ENCODE data around the gene FOXP3.

The FOXP3 gene

DNA sequence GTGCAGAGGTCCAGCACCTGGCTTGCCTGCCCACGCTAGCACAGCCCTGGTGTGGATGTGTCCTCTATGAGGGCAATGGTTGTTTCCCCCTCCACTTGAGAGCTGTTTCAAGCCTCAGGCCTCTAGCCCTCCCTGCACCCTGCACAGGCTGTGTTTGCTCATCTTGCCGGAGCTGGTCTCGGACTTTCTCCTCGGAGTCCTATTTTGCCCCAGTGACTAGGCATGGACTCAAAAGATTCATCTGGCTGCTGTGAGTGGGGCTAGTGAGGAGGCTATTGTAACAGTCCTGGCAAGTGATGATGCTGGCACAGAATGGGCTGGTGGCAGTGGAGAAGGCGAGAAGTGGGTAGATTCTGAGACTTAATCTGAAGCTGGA, 5.8 kb downstream of the FOXP3 start:
- H2BK120ac ChIP-seq (ENCODE audit: low read depth, low read length), result peak overlapping the region; percentile 19
- H2BK5ac ChIP-seq (ENCODE audit: low read depth, low read length, poor library complexity, severe bottlenecking), result no peak overlapping the region
- H2BK15ac ChIP-seq (ENCODE audit: low read depth, poor library complexity, severe bottlenecking), result no peak overlapping the region
- H3K18ac ChIP-seq (ENCODE audit: low read depth in 1 of 2, low read length in 2 of 2), result no peak overlapping the region
- H3K27ac ChIP-seq (ENCODE audit: low read length, poor library complexity, severe bottlenecking), result no peak overlapping the region
- no peak overlapping the region for H2BK12ac ChIP-seq (ENCODE audit: low read length in 2 of 2)
- no peak overlapping the region for H2AFZ ChIP-seq (ENCODE audit: low read depth, low read length)
- no peak overlapping the region for H3K23ac ChIP-seq (ENCODE audit: low read length in 2 of 2)
- no peak overlapping the region for H3K9ac ChIP-seq (ENCODE audit: low read length)
- H3K9me3 ChIP-seq (ENCODE audit: control insufficient read depth, low read length), result peaks cover 4% of the 10 kb centered on the region
- 94% methylated on average over 5 of the region's 5 CpGs for WGBS
- H2AK5ac ChIP-seq (ENCODE audit: low read length, severe bottlenecking), result no peak overlapping the region
- no peaks in the 10 kb centered on the region for H3K36me3 ChIP-seq (ENCODE audit: control insufficient read depth in 1 of 2, insufficient read depth in 2 of 2, low read depth in 1 of 2, low read length in 2 of 2)
- no peaks in the 10 kb centered on the region for H3K4me1 ChIP-seq (ENCODE audit: control insufficient read depth, insufficient read depth, low read depth, low read length)
- H3K27me3 ChIP-seq (ENCODE audit: control insufficient read depth in 1 of 2, insufficient read depth in 1 of 2, low read length in 2 of 2), result peaks cover 0 to 25% of the 10 kb centered on the region in 2 experiments
- H3K4me3 ChIP-seq (ENCODE audit: insufficient read depth in 1 of 2, low read depth in 1 of 2, low read length in 2 of 2), result no peak overlapping the region
- H3K4ac ChIP-seq (ENCODE audit: low read depth in 1 of 2, low read length in 2 of 2), result no peak overlapping the region
- DNase-seq, result no peak
- H3K4me2 ChIP-seq (ENCODE audit: low read length, poor library complexity, severe bottlenecking), result no peak overlapping the region
- H4K8ac ChIP-seq (ENCODE audit: low read length), result no peak overlapping the region
- no peak overlapping the region for H4K91ac ChIP-seq (ENCODE audit: low read length)
- no peaks in the 10 kb centered on the region for H3K79me1 ChIP-seq (replicated peaks; ENCODE audit: low read length, poor library complexity, severe bottlenecking)
- H3K14ac ChIP-seq (ENCODE audit: low read length in 2 of 2), result no peak overlapping the region

DNA sequence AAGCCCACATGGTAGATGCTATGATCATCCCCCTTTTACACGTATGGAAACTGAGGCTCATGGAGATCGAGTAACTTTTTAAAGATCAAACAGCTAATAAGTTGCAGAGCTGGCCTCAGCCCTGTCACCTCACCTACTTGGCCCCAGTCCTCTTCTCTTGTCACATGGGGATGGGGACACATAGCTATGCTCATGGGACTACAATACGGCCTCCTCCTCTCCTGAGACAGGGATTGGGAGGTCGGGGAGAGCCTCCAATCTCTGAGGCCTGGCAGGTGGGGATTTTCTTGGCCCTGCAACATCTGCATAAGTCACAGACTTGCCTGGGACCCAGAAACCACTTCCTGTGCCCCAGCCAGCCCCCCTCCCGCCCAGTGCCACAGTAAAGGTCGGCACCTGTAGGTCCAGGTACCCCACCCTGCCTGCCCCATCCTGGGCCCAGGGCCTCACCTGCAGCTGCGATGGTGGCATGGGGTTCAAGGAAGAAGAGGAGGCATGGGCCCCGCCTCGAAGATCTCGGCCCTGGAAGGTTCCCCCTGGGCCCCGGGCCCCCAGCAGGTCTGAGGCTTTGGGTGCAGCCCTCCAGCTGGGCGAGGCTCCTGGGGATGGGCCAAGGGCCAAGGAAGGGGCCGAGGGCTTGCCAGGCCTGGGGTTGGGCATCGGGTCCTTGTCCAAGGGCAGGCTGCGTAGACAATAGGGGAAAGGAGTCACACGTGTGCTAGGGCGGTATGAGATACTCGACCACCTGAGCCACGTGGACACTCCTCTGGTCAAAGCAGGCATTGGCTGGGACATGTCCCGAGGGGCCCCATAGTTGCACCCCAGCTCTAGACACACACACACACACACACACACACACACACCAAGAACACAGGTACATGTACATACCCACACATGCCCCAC, 6.4 kb downstream of the FOXP3 start:
- no peak overlapping the region for H2BK5ac ChIP-seq (ENCODE audit: low read depth, low read length, poor library complexity, severe bottlenecking)
- WGBS, result 90% methylated on average over 15 of the region's 20 CpGs
- H3K4me2 ChIP-seq (ENCODE audit: low read length, poor library complexity, severe bottlenecking), result no peak overlapping the region
- no peak overlapping the region for H3K14ac ChIP-seq (ENCODE audit: low read length in 2 of 2)
- no peak overlapping the region for H3K18ac ChIP-seq (ENCODE audit: low read depth in 1 of 2, low read length in 2 of 2)
- no peaks in the 10 kb centered on the region for H3K79me1 ChIP-seq (replicated peaks; ENCODE audit: low read length, poor library complexity, severe bottlenecking)
- H3K27me3 ChIP-seq (ENCODE audit: control insufficient read depth in 1 of 2, insufficient read depth in 1 of 2, low read length in 2 of 2), result peaks cover 0 to 25% of the 10 kb centered on the region in 2 experiments
- peaks cover 4% of the 10 kb centered on the region for H3K9me3 ChIP-seq (ENCODE audit: control insufficient read depth, low read length)
- no peak overlapping the region for H4K91ac ChIP-seq (ENCODE audit: low read length)
- no peak overlapping the region for H3K4me3 ChIP-seq (ENCODE audit: insufficient read depth in 1 of 2, low read depth in 1 of 2, low read length in 2 of 2)
- H2BK15ac ChIP-seq (ENCODE audit: low read depth, poor library complexity, severe bottlenecking), result no peak overlapping the region
- H3K4me1 ChIP-seq (ENCODE audit: control insufficient read depth, insufficient read depth, low read depth, low read length), result no peaks in the 10 kb centered on the region
- no peak overlapping the region for H3K4ac ChIP-seq (ENCODE audit: low read depth in 1 of 2, low read length in 2 of 2)
- H3K36me3 ChIP-seq (ENCODE audit: control insufficient read depth in 1 of 2, insufficient read depth in 2 of 2, low read depth in 1 of 2, low read length in 2 of 2), result no peaks in the 10 kb centered on the region
- no peak overlapping the region for H3K9ac ChIP-seq (ENCODE audit: low read length)
- H2BK120ac ChIP-seq (ENCODE audit: low read depth, low read length), result no peak overlapping the region
- no peak overlapping the region for H2AK5ac ChIP-seq (ENCODE audit: low read length, severe bottlenecking)
- no peak for DNase-seq
- no peak overlapping the region for H3K27ac ChIP-seq (ENCODE audit: low read length, poor library complexity, severe bottlenecking)
- no peak overlapping the region for H4K8ac ChIP-seq (ENCODE audit: low read length)
- no peak overlapping the region for H3K23ac ChIP-seq (ENCODE audit: low read length in 2 of 2)
- no peak overlapping the region for H2AFZ ChIP-seq (ENCODE audit: low read depth, low read length)
- no peak overlapping the region for H2BK12ac ChIP-seq (ENCODE audit: low read length in 2 of 2)

DNA sequence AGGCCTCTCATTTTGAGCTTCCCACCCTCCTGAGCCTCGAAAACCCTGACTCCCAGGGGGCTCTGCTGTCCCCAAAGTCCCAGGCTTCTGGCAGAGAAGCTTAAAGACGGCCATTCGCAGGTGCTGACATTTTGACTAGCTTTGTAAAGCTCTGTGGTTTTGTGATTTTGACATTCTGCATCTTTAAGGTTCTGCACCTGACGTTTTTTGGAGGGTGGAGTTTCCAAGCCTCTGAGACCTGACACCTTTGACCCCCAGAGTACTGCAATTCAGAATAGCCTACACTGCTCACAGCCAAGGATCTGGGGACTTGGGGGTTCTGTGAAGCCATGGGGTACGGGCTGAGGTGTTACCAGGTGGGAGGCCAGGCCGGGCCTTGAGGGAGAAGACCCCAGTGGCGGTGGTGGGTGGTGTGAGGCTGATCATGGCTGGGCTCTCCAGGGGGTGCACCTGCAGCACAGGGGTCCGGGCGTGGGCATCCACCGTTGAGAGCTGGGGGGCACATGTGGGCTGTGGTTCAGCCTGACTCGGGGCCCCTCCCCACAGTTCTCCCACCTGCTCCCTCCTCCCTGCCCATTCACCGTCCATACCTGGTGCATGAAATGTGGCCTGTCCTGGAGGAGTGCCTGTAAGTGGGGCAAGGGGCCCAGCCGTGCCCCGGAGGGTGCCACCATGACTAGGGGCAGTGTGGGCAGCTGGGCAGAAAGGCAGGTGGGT, 7.3 kb downstream of the FOXP3 start:
- Histone ChIP-seq H2BK12ac (ENCODE audit: low read length in 2 of 2) (no peak overlapping the region), H3K9me3 (ENCODE audit: control insufficient read depth, low read length) (peaks cover 4% of the 10 kb centered on the region), H2BK15ac (ENCODE audit: low read depth, poor library complexity, severe bottlenecking) (no peak overlapping the region), H3K14ac (ENCODE audit: low read length in 2 of 2) (no peak overlapping the region), H3K4me2 (ENCODE audit: low read length, poor library complexity, severe bottlenecking) (no peak overlapping the region), H3K27me3 (ENCODE audit: control insufficient read depth in 1 of 2, insufficient read depth in 1 of 2, low read length in 2 of 2) (peaks cover 0 to 21% of the 10 kb centered on the region in 2 experiments), H3K4me1 (ENCODE audit: control insufficient read depth, insufficient read depth, low read depth, low read length) (no peaks in the 10 kb centered on the region), H3K4me3 (ENCODE audit: insufficient read depth in 1 of 2, low read depth in 1 of 2, low read length in 2 of 2) (no peak overlapping the region), H3K4ac (ENCODE audit: low read depth in 1 of 2, low read length in 2 of 2) (no peak overlapping the region), H4K91ac (ENCODE audit: low read length) (no peak overlapping the region), H3K18ac (ENCODE audit: low read depth in 1 of 2, low read length in 2 of 2) (no peak overlapping the region), H3K23ac (ENCODE audit: low read length in 2 of 2) (no peak overlapping the region), H2BK5ac (ENCODE audit: low read depth, low read length, poor library complexity, severe bottlenecking) (no peak overlapping the region), H2AK5ac (ENCODE audit: low read length, severe bottlenecking) (no peak overlapping the region), H3K36me3 (ENCODE audit: control insufficient read depth in 1 of 2, insufficient read depth in 2 of 2, low read depth in 1 of 2, low read length in 2 of 2) (no peaks in the 10 kb centered on the region), H2AFZ (ENCODE audit: low read depth, low read length) (no peak overlapping the region), H3K27ac (ENCODE audit: low read length, poor library complexity, severe bottlenecking) (no peak overlapping the region), H3K9ac (ENCODE audit: low read length) (no peak overlapping the region), H4K8ac (ENCODE audit: low read length) (no peak overlapping the region), H3K79me1 (replicated peaks; ENCODE audit: low read length, poor library complexity, severe bottlenecking) (no peaks in the 10 kb centered on the region), H2BK120ac (ENCODE audit: low read depth, low read length) (no peak overlapping the region)
- 91% methylated on average over 8 of the region's 14 CpGs for WGBS
- no peak for DNase-seq

DNA sequence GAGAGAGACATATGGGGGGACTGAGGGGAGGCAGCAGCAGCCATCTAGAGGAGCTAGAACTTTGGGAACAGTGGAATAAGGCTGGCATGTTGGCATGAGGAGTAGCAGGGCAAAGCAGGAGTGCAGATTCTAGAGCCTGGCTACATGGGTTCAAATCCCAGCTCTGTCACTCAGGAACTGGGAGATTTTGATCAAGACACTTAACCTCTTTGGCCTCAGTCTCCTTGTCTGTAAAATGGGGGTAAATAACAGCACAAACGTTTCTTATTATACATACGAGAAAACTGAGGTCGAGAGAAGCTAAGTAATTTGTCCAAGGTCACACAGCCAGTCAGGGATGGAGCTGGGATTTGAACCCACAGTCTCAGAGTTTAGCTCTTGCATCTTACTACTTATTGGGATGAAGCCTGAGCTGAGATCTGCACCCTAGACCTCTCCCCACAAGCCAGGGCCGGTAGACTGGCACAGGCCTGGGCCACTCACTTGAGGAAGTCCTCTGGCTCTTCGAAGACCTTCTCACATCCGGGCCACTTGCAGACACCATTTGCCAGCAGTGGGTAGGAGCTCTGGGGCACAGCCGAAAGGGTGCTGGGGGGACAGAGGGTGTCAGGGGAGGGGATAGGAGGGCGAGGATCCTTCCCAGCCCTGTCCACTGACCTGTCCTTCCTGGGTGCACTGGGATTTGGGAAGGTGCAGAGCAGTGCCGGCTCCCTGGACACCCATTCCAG, 8.1 kb downstream of the FOXP3 start:
- H2AFZ ChIP-seq (ENCODE audit: low read depth, low read length), result no peak overlapping the region
- no peak for DNase-seq
- H2BK120ac ChIP-seq (ENCODE audit: low read depth, low read length), result no peak overlapping the region
- H2AK5ac ChIP-seq (ENCODE audit: low read length, severe bottlenecking), result no peak overlapping the region
- no peak overlapping the region for H3K4ac ChIP-seq (ENCODE audit: low read depth in 1 of 2, low read length in 2 of 2)
- H3K9me3 ChIP-seq (ENCODE audit: control insufficient read depth, low read length), result no peaks in the 10 kb centered on the region
- no peak overlapping the region for H3K27ac ChIP-seq (ENCODE audit: low read length, poor library complexity, severe bottlenecking)
- no peaks in the 10 kb centered on the region for H3K4me1 ChIP-seq (ENCODE audit: control insufficient read depth, insufficient read depth, low read depth, low read length)
- H4K91ac ChIP-seq (ENCODE audit: low read length), result no peak overlapping the region
- H2BK12ac ChIP-seq (ENCODE audit: low read length in 2 of 2), result no peak overlapping the region
- H3K9ac ChIP-seq (ENCODE audit: low read length), result no peak overlapping the region
- H3K14ac ChIP-seq (ENCODE audit: low read length in 2 of 2), result no peak overlapping the region
- H3K27me3 ChIP-seq (ENCODE audit: control insufficient read depth in 1 of 2, insufficient read depth in 1 of 2, low read length in 2 of 2), result peaks cover 0 to 14% of the 10 kb centered on the region in 2 experiments
- H2BK15ac ChIP-seq (ENCODE audit: low read depth, poor library complexity, severe bottlenecking), result no peak overlapping the region
- no peak overlapping the region for H3K18ac ChIP-seq (ENCODE audit: low read depth in 1 of 2, low read length in 2 of 2)
- no peak overlapping the region for H3K4me2 ChIP-seq (ENCODE audit: low read length, poor library complexity, severe bottlenecking)
- no peak overlapping the region for H4K8ac ChIP-seq (ENCODE audit: low read length)
- peaks cover 0 to 2% of the 10 kb centered on the region in 2 experiments for H3K36me3 ChIP-seq (ENCODE audit: control insufficient read depth in 1 of 2, insufficient read depth in 2 of 2, low read depth in 1 of 2, low read length in 2 of 2)
- H3K79me1 ChIP-seq (replicated peaks; ENCODE audit: low read length, poor library complexity, severe bottlenecking), result no peaks in the 10 kb centered on the region
- no peak overlapping the region for H2BK5ac ChIP-seq (ENCODE audit: low read depth, low read length, poor library complexity, severe bottlenecking)
- no peak overlapping the region for H3K4me3 ChIP-seq (ENCODE audit: insufficient read depth in 1 of 2, low read depth in 1 of 2, low read length in 2 of 2)
- WGBS, result 90% methylated on average over 8 of the region's 9 CpGs
- H3K23ac ChIP-seq (ENCODE audit: low read length in 2 of 2), result no peak overlapping the region

Data from mesenchymal stem cell (in vitro differentiated cells and primary cell).